Measurements from ENCODE around the gene UGT1A10. TPM values are rescaled to one million over a fixed set of nuclear protein-coding genes. Genes with fewer than 3 reads are reported as not detected.

Gene UGT1A10
- total RNA-seq, 2 experiments from 2014 or later: not detected

DNA sequence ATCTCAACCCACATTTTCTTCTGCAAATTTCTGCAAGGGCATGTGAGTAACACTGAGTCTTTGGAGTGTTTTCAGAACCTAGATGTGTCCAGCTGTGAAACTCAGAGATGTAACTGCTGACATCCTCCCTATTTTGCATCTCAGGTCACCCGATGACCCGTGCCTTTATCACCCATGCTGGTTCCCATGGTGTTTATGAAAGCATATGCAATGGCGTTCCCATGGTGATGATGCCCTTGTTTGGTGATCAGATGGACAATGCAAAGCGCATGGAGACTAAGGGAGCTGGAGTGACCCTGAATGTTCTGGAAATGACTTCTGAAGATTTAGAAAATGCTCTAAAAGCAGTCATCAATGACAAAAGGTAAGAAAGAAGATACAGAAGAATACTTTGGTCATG, 131.8 kb downstream of the UGT1A10 start:
- CTCF ChIA-PET: no interaction called here
- H3K27ac Mint-ChIP-seq: no peak overlapping the region
- ATAC-seq (no peak), DNase-seq (no peak)
- peaks cover 19% of the 10 kb centered on the region for H3K27me3 Mint-ChIP-seq
- no peaks in the 10 kb centered on the region for H3K9me3 Mint-ChIP-seq (ENCODE audit: low read depth)
- no peak overlapping the region for H3K4me3 Mint-ChIP-seq
- H3K36me3 Mint-ChIP-seq: no peaks in the 10 kb centered on the region
- H3K4me1 Mint-ChIP-seq: no peaks in the 10 kb centered on the region

DNA sequence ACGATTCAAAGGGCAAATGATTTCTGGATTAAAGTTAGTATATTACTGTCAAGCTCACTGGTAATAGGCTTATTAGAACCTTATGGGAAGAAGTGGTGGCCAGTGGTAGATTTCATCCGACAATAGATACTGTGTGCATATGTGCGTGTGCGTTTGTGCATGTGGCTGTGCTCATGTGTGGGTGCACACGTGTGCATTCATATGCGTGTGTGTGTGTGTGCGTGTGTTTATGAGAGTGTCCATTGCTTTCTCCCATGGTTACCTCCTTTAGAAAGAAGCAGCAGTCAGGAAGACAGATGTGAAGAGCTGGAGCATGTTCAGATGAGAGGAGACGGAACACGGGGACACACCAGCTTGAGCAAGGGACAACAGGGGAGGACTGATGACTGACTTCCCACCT, 133.0 kb downstream of the UGT1A10 start:
- CTCF ChIA-PET: no interaction called here
- ATAC-seq: no peak

DNA sequence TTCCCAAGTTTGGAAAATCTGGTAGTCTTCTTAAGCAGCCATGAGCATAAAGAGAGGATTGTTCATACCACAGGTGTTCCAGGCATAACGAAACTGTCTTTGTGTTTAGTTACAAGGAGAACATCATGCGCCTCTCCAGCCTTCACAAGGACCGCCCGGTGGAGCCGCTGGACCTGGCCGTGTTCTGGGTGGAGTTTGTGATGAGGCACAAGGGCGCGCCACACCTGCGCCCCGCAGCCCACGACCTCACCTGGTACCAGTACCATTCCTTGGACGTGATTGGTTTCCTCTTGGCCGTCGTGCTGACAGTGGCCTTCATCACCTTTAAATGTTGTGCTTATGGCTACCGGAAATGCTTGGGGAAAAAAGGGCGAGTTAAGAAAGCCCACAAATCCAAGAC, 135.9 kb downstream of the UGT1A10 start:
- Mint-ChIP-seq H3K4me3 (no peak overlapping the region), H3K36me3 (no peaks in the 10 kb centered on the region), H3K27ac (no peak overlapping the region), H3K4me1 (no peaks in the 10 kb centered on the region), H3K27me3 (peaks cover 3% of the 10 kb centered on the region), H3K9me3 (ENCODE audit: low read depth) (peaks cover 2% of the 10 kb centered on the region)
- DNase-seq: no peak
- CTCF ChIA-PET: no interaction called here
- no peak for ATAC-seq

More for the DNA sequence above, 133.0 kb downstream of the UGT1A10 start:
- Mint-ChIP-seq H3K4me1 (no peaks in the 10 kb centered on the region), H3K27ac (no peak overlapping the region), H3K36me3 (no peaks in the 10 kb centered on the region), H3K4me3 (no peak overlapping the region), H3K9me3 (ENCODE audit: low read depth) (no peaks in the 10 kb centered on the region), H3K27me3 (peaks cover 8% of the 10 kb centered on the region)
- no peak for DNase-seq

DNA sequence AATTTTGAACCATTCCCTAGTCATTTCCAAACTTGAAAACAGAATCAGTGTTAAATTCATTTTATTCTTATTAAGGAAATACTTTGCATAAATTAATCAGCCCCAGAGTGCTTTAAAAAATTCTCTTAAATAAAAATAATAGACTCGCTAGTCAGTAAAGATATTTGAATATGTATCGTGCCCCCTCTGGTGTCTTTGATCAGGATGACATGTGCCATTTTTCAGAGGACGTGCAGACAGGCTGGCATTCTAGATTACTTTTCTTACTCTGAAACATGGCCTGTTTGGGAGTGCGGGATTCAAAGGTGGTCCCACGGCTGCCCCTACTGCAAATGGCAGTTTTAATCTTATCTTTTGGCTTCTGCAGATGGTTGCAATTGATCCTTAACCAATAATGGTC, 136.3 kb downstream of the UGT1A10 start:
- ATAC-seq (no peak), DNase-seq (no peak)
- Mint-ChIP-seq H3K4me1 (no peaks in the 10 kb centered on the region), H3K4me3 (no peak overlapping the region), H3K9me3 (ENCODE audit: low read depth) (peaks cover 2% of the 10 kb centered on the region), H3K27ac (no peak overlapping the region), H3K36me3 (no peaks in the 10 kb centered on the region), H3K27me3 (peaks cover 3% of the 10 kb centered on the region)
- CTCF ChIA-PET: no interaction called here

DNA sequence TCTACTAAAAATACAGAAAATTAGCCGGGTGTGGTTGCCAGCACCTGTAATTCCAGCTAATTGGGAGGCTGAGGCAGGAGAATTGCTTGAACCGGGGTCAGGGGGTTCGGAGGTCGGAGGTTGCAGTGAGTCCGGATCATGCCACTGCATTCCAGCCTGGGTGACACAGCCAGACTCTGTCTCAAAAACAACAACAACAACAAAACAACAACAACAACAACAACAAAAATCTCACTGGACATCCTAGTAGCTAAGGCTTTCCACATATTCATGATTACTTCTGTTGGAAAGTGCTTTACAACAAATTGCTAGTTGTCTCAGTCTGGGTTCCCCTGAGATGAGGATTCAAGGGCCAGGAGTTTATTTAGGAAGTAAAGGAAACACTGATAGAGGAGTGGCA, 137.6 kb downstream of the UGT1A10 start:
- Mint-ChIP-seq H3K4me1 (no peaks in the 10 kb centered on the region), H3K27me3 (peaks cover 6% of the 10 kb centered on the region), H3K4me3 (no peak overlapping the region), H3K9me3 (ENCODE audit: low read depth) (peaks cover 2% of the 10 kb centered on the region), H3K36me3 (no peaks in the 10 kb centered on the region), H3K27ac (no peak overlapping the region)
- CTCF ChIA-PET: no interaction called here
- DNase-seq (no peak), ATAC-seq (no peak)

DNA sequence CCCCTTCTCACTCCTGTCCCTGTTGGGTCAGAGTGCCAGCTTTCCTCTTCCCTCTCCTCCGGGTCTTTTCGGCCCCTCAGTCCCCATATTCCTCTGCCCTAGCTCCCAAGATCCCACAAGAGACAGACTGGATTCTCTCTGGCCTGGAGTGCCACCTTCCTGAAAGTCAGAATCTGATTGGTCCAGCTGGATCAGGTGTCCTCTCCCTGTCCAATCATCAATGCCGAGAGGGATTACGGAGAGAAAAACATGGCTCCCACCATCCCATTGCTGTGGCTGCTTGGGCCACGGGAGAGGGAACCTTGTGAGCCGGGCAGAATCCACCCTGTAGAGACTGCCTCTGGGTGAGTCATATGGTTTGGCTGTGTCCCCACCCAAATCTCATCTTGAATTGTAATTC, 139.2 kb downstream of the UGT1A10 start:
- H3K27me3 Mint-ChIP-seq: peaks cover 6% of the 10 kb centered on the region
- CTCF ChIA-PET: no interaction called here
- no peak for DNase-seq

DNA sequence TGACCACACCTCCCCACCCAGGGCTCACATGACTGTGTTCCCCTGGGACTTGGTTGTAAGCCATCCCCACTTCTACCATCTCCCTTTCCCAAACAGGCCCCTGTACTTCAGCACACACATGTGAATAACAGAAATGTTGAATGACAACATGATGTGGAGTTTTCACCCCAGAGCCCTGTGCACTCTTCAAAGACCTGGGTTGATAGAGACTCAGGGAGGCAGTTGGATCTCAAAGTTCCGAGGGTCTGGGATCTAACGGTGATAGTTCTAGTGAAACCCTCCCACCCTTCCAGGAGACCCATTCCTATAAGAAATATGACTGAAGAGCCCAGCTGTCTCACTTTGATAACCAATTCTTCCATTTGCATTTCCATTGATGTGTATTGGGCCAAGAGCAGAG, 141.8 kb downstream of the UGT1A10 start, which contains the start of gene MROH2A:
TSS of gene MROH2A (plus strand) at position 301 of the 400 bp plus-strand sequence. CDS start 1,029 bp downstream, outside the sequence.
- H3K4me1 Mint-ChIP-seq: no peaks in the 10 kb centered on the region
- peaks cover 15% of the 10 kb centered on the region for H3K27me3 Mint-ChIP-seq
- CTCF ChIA-PET: no interaction called here
- no peaks in the 10 kb centered on the region for H3K36me3 Mint-ChIP-seq
- H3K4me3 Mint-ChIP-seq: no peak within 1 kb of the TSS
- H3K9me3 Mint-ChIP-seq (ENCODE audit: low read depth): peaks cover 2% of the 10 kb centered on the region
- no peak within 1 kb of the TSS for H3K27ac Mint-ChIP-seq
- ATAC-seq: no peak
- DNase-seq: no peak

More for the DNA sequence above, 139.2 kb downstream of the UGT1A10 start:
- no peak for ATAC-seq
- no peak overlapping the region for H3K27ac Mint-ChIP-seq
- H3K9me3 Mint-ChIP-seq (ENCODE audit: low read depth): peaks cover 2% of the 10 kb centered on the region
- no peaks in the 10 kb centered on the region for H3K4me1 Mint-ChIP-seq
- H3K36me3 Mint-ChIP-seq: no peaks in the 10 kb centered on the region
- H3K4me3 Mint-ChIP-seq: no peak overlapping the region

DNA sequence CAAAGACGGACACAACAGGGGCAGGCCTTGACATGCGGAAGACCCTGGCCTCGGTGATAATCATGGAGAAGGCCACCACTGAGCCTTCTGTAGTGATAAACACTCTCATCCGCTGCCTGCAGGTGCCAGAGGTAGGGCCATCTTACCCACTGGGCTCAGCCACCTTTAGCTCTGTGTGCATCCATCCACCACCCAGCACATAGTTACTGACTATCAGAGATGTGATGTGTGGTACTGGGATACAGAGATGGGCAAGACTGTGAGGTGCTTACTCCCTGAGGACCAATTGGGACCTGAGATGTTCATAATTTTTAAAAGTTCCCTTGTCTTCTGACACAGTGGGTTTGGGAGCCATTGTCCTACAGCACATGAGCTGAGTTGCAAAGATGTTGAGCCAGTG, 143.5 kb downstream of the UGT1A10 start:
- Mint-ChIP-seq H3K4me1 (no peaks in the 10 kb centered on the region), H3K36me3 (no peaks in the 10 kb centered on the region), H3K4me3 (no peak overlapping the region), H3K9me3 (ENCODE audit: low read depth) (peaks cover 2% of the 10 kb centered on the region), H3K27me3 (peaks cover 17% of the 10 kb centered on the region), H3K27ac (no peak overlapping the region)
- no peak for DNase-seq
- CTCF ChIA-PET: no interaction called here
- ATAC-seq: no peak

DNA sequence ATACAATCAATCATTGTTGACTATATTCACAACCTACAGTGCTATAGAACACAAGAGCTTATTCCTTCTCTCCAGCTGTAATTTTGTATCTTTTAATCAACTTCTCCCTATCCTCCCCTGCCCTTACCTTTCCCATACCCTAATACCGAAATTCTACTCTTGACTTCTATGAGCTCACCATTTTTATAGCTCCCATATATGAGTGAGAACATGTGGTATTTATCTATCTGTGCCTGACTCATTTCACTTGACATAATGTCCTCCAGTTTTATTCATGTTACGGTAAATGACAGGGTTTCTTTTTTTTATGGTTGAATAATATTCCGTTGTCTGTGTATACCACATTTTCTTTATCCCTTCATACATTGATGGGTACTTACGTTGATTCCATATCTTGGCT, 144.5 kb downstream of the UGT1A10 start:
- no peaks in the 10 kb centered on the region for H3K36me3 Mint-ChIP-seq
- H3K9me3 Mint-ChIP-seq (ENCODE audit: low read depth): peaks cover 1% of the 10 kb centered on the region
- no peak for ATAC-seq
- H3K27me3 Mint-ChIP-seq: peaks cover 17% of the 10 kb centered on the region
- CTCF ChIA-PET: no interaction called here
- H3K4me3 Mint-ChIP-seq: no peak overlapping the region
- DNase-seq: no peak
- H3K27ac Mint-ChIP-seq: no peak overlapping the region
- H3K4me1 Mint-ChIP-seq: no peaks in the 10 kb centered on the region

DNA sequence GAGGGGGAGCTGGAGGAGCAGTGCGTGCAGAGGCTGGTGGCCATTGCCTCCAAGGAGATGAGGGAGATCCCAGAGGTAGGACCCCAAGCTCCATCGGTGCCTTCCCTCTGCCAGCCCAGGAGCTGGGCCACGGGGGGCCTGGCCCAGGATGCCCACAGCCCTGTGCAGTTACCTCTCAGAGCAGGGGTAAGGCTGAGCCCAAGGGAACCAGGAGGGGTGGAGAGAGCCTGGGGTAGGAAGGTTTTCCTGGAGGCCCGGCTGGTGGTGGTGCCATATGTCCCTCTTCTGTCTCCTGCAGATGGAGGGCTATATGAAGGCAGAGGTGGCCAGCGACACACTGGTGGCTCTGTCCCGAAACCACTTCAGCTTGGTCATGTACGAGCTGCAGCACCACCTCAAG, 153.3 kb downstream of the UGT1A10 start:
- DNase-seq (no peak), ATAC-seq (no peak)
- no peaks in the 10 kb centered on the region for H3K4me1 Mint-ChIP-seq
- peaks cover 2% of the 10 kb centered on the region for H3K27me3 Mint-ChIP-seq
- no peaks in the 10 kb centered on the region for H3K36me3 Mint-ChIP-seq
- CTCF ChIA-PET: no interaction called here
- H3K4me3 Mint-ChIP-seq: no peak overlapping the region
- H3K9me3 Mint-ChIP-seq (ENCODE audit: low read depth): peaks cover 2% of the 10 kb centered on the region
- H3K27ac Mint-ChIP-seq: no peak overlapping the region

DNA sequence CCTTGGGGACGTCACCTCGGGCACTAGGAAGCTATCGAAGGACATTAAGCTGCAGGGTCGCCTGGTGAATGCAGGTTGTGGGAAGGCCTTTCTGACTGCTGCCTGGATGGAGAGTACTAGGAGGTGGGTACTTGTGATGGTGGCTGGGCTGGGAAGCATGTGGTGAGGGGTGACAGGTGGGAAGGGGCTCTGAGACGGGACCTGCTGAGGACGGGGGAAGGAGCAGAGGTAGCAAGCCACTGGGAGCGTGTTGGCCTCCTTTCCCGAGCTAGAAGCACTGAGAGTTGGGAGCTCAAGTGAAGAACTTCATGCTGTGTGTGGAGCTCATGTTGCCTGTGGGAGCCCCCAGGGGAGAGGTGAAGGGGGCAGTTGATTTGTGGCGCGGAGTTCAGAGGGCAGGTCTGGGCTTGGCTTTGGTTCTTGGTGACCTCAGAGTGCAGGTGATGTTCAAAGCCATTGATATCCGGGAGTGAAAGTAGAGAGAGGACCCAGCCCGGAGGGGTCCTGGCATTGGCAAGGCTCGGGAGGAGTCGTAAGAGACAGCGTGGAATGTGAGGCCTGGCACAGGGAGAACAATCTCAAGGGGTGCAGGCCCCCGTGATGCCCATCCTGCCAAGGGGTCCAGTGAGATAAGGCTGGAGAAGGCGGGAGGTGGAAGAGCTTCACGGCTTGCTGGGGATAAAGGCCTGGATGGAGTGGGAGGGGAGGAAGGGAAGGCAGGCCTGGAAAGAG, 155.1 kb downstream of the UGT1A10 start:
- Mint-ChIP-seq H3K4me1 (no peaks in the 10 kb centered on the region), H3K4me3 (no peak overlapping the region), H3K27me3 (peaks cover 2% of the 10 kb centered on the region), H3K9me3 (ENCODE audit: low read depth) (peaks cover under 1% of the 10 kb centered on the region), H3K36me3 (no peaks in the 10 kb centered on the region), H3K27ac (no peak overlapping the region)
- ATAC-seq (no peak), DNase-seq (no peak)
- CTCF ChIA-PET: no interaction called here

DNA sequence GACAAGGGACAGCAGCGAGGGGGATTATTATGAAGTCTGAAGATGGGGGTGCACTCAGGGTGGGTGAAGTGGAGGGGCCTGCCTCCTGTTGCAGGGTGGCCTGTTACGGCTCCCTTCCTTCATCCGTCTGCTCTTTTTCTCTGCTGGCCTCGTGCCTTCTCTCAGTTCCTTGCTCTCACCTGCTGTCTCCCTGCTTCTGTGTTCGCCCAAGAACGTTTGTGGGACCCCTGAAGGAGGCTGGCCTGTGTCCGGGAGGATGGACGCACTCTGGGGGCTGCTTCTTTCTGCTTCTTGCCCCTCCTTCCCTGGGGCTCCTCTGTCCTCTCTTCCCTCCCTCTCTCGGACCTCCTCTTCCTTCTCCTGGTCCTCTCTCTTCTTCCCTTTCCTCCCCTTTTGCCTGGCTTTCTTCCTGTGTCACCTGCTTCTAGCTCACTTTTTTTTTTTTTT, 155.7 kb downstream of the UGT1A10 start:
- DNase-seq (no peak), ATAC-seq (no peak)
- no peaks in the 10 kb centered on the region for H3K36me3 Mint-ChIP-seq
- no peaks in the 10 kb centered on the region for H3K4me1 Mint-ChIP-seq
- no peak overlapping the region for H3K4me3 Mint-ChIP-seq
- no peaks in the 10 kb centered on the region for H3K9me3 Mint-ChIP-seq (ENCODE audit: low read depth)
- no peak overlapping the region for H3K27ac Mint-ChIP-seq
- H3K27me3 Mint-ChIP-seq: no peaks in the 10 kb centered on the region
- CTCF ChIA-PET: no interaction called here

DNA sequence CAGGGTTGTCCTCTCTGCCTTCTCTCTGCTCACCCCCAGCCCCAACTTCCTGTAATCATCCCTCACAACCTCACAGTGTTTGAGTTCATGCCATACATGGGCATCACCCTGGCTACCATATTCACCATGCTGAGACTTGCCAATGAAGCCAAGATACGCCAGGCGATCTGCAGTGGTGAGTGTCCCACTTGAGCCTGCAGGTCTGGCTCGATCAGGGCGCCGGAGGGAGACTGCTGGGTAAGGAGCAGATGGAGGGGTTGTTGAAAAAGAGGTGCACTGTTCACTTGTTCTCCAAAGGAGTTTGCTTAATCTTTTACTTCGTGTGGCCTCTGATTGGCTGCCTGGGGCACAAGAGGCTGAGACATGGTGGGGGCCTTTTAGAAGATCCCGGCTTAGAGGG, 156.5 kb downstream of the UGT1A10 start:
- DNase-seq: no peak
- Mint-ChIP-seq H3K27me3 (no peaks in the 10 kb centered on the region), H3K4me1 (no peaks in the 10 kb centered on the region), H3K4me3 (no peak overlapping the region), H3K36me3 (no peaks in the 10 kb centered on the region), H3K27ac (no peak overlapping the region), H3K9me3 (ENCODE audit: low read depth) (no peaks in the 10 kb centered on the region)
- CTCF ChIA-PET: no interaction called here
- ATAC-seq: no peak

DNA sequence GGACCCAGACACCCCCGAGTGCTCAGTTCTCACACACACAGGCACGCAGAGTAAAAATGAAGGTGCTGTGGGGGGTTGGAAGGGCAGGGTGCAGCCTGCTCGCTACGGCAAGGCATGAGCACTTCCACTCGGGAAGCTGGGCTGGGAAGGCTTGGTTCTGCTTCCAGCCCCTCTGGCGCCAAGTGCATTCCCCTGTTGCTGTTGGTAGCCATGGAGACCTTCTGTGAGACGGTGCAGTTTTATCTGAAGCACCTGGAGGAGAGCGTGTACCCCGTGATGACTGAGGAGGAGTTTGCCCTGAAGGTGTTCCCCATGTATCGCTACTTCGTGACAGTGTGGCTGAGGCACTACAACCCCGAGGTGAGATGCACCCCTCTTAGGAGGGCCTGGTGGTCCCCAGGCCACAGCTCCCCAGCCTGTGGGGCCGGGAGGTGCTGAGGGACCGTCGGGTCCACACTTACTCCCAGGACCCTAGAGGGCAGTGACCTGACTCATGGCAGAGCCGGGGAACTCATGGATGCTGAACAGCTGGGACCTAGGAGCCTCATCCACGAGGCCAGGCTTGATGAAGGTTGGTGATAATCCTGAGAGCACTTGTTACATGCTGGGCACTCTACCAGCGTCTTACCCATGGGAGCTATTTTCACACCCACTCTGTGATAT, 157.3 kb downstream of the UGT1A10 start:
- H3K9me3 Mint-ChIP-seq (ENCODE audit: low read depth): no peaks in the 10 kb centered on the region
- DNase-seq: no peak

More for the DNA sequence above, 157.3 kb downstream of the UGT1A10 start:
- H3K27ac Mint-ChIP-seq: no peak overlapping the region
- no peaks in the 10 kb centered on the region for H3K36me3 Mint-ChIP-seq
- H3K4me3 Mint-ChIP-seq: no peak overlapping the region
- H3K27me3 Mint-ChIP-seq: no peaks in the 10 kb centered on the region
- CTCF ChIA-PET: no interaction called here
- H3K4me1 Mint-ChIP-seq: no peaks in the 10 kb centered on the region
- ATAC-seq: no peak

Data from activated CD8-positive, alpha-beta memory T cell treated with anti-CD3 and anti-CD28 coated beads, Interleukin-2, amount 10 ng/mL, durations not matched to agents 7 days and 5 days (primary cell).